Cortex of kidney (tissue), 1 donor: ENCODE measurements around the gene SPATA3.
"Not testable (repeated sequence)": the region's sequence is repeated elsewhere in the genome, so short reads cannot be mapped to it uniquely, and the experiment has no call there.

Experiments used
- DNase-seq: peaks from one replicate; lab custom pipeline; 2025; lab: John Stamatoyannopoulos, UW

Gene SPATA3

GRCh38 chr2:230998882-230999281, 3.0 kb downstream of the SPATA3 start:
- no peak for DNase-seq

- no peak for DNase-seq
Observed at GRCh38 chr2:230999477-230999876, 3.6 kb downstream of the SPATA3 start.

DNA sequence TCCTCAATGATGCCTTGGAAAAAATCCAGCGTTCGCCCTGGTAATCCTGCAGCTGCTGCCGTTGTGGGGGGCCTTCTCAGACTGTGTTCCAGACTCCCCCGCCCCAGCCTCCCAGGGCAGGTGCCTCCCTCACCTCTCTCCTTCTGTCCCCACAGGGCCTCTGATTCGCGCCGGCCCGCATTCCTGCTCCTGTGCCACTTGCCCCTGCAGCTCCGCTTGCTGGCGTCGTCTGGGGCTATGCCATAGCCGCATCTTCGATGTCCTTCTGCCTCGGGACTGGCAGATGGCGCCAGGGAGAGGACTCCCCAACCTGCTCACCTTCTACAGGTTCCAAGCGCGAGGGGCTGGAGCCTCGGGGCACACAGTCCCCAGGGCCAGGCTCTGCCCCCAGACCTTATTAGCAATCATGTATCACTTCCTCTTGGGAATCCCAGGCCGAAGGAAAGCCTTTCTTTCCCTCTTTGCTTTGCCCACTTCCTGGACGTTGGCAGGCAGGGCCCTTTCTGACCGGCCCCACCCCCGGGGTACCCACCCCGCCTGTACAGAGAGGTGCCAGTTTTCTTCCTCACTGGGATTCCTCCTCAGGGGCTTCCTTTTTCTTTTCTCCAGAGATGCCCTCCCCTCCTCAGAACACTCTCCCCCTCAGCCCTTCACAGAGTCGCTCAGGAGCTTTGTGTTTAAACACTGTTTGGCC, 4.4 kb downstream of the SPATA3 start:
- DNase-seq: no peak

DNA sequence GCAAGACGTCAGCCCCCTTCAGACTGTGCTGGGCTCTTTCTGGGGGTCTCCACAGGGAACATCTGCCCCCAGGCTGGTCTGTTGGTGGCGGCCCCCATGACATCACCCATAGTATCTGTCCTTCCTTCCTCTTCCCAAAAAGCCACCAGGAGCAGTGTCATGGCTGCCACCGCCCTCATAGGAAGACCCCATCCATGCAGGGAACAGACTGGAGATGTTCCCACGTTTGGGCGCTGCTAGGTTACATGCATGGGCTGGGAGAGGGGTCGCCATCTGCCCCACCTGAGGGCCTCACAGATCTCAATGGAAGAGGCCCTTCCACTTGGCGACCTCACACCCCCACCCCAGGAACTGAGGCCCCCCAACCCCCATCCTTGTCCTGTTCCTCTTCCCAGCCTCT, 5.1 kb downstream of the SPATA3 start:
- no peak for DNase-seq

DNA sequence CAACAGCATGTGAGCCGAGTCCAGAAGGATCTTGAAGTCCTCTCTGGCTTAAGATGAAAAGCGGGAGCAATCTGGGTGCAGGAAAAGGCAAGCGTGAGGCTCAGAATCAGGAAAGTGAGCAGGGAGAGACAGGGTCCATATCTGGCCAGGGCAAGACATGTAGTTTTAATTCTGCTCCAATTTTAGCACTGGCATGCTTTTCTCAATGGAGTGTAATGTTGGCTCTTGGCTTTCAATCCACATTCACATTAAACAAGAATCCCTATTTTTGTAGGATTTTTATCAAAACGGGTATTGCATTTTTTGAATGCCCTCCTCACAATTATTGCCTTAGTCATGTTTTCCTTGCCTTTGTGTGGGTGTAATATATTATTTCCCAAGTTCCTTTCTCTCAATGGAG, 6.0 kb downstream of the SPATA3 start:
- DNase-seq: no peak

DNA sequence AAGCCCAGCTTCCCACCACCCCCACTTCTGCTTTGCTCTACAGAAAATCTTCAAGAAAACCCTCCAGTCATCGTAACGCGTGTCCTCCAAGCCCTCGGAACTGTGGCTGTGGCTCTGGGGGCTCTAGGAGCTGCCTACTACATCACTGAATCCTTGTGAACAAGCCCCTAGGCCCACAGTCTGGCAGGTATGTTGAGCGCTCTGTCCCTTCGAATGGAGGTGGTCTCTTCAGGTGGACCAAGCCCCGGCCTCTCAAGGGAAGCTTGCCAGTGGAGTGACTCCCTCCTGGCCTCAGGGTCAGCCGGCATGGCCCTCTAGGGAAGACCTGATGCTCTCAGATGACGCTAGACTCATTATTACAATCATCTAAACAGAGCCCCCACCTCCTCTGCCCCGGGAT, 6.7 kb downstream of the SPATA3 start:
- no peak for DNase-seq

- DNase-seq: no peak
Observed at GRCh38 chr2:231003186-231003585, 7.3 kb downstream of the SPATA3 start.

- not testable (repeated sequence) for DNase-seq
Observed at GRCh38 chr2:231004930-231005329, 9.0 kb downstream of the SPATA3 start.

DNA sequence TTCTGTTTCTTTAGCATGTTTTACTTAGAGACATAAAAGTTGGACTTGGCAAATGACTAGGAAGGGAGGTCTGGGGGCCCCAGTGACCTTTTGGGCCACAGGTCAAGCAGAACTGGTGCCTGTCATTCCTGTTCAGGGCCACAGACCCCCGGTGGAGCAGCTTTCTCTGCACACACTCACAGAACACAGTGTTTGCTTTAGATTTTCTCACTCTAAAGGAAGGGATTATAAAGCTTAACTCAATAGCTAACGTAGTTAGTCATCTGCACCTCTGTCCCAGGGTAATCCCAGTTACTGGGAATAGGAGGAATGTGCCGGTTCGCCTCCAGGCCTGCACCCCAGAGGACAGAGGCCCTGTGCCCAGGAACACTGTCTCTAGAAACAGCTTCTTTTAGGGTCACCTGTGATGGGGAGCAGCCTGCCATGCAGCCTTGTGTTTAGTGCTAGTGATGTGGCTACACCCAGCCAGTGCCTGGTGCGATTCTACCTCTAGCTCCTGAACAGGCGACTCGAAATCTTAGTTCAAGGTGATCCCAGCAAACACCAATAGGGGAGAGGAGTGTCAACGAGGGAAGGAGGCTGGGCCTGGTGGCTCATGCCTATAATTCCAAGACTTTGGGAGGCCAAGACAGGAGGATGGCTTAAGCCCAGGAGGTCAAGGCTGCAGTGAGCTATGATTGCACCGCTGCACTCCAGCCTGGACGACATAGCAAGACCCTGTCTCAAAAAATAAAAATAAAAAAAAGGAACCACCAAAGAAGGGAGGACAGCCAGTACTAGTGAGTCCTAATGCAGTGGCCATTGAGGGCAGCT, 11.6 kb downstream of the SPATA3 start:
- DNase-seq: no peak

GRCh38 chr2:231008131-231008530, 12.2 kb downstream of the SPATA3 start:
- DNase-seq: no peak

DNA sequence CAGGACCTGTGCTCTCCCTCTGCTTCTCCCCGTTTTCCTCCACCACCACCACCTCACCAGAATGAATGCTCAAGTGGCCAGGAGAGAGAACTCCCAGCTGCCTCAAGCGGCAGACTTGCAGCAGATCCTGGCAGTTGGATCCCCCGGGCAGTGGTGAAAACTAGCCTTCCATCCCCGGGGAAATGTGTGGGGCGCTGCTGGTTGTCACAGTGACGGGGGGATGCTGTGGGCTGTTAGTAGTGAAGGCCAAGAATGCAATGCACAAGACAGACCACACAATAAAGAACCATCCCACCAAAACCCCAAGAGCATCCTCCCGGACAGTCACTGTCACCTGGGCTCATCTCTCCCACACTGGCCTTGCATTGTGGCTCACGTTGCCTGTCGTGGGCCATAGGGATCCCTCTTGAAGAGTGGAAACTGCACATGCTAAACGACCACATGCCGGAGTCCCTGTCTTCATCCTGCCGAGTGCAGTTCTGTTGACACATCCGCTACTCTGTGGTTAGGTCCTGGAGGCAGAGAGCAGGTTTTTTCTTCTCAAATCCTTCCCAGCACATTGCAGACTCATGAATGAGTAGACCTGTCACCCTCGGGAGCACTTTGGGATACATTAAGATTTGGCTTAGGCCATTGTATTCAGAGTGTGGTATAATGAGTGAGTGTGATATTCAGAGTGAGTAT, 13.5 kb downstream of the SPATA3 start:
- no peak for DNase-seq

DNA sequence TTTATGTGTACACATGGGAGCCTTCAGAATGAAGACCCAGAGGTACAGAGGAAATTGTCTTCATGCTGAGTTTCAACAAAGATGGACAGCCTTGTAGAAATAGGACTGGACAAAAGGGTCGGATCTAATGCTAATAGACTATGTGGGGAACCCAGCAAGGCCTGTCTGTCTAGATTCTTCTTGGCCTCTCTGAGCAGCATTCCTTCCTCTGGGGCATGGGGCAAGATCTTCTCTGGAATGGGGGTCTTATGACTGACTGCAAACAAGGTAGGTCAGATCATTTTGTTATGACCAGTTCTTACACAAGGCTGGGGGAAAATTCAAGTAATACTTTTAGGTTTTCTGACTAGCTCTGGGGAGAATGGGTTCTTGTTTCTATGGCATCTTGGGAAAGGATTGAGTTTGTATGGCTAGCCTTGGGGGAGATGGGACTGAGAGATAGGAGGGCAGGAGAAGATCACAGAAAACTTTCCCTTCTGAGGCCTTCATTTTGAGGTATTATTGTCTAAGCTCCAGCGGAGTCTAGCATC, 14.3 kb downstream of the SPATA3 start:
- no peak for DNase-seq

- DNase-seq: no peak
Observed at GRCh38 chr2:231011526-231011925, 15.6 kb downstream of the SPATA3 start.

GRCh38 chr2:231012463-231012862, 16.5 kb downstream of the SPATA3 start:
- no peak for DNase-seq

DNA sequence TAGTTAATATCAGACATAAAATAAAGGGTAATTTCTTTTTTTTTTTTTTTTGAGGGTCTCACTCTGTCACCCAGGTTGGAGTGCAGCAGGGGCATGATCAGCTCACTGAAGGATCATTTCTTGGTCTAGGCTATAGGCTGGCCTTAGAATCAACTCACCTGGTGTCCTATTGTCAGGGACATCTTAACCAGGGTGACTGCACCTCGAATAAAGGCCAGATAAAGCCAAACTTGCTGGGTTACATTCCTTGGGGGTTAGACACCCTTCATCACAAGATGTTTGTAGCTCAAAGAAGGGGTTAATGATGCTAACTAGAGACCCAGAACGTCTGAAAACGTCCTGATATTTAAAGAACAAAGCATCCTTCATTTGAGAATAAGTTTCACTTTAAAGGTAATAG, 17.9 kb downstream of the SPATA3 start:
- DNase-seq: no peak

DNA sequence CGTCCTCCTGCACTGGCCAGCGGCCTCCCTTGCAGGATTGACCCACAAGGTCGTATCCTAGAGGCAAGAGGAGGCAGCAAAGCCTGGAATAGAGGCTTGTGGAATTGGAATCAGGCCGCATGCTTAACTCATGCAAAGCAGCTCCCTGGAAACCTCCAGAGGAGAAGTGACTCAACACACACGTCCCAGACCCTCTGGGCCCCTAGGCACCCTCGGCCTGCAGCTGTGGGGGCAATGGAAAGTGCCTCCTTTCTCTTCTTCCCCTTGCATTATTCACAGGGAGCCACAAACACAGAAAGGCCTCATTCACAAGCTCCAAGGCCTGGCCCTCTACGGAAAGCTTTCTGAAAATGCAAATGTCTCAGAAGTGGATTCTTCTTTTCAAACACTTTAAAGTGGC, 19.6 kb downstream of the SPATA3 start:
- no peak for DNase-seq

GRCh38 chr2:231015926-231016325, 20.0 kb downstream of the SPATA3 start:
- DNase-seq: no peak

DNA sequence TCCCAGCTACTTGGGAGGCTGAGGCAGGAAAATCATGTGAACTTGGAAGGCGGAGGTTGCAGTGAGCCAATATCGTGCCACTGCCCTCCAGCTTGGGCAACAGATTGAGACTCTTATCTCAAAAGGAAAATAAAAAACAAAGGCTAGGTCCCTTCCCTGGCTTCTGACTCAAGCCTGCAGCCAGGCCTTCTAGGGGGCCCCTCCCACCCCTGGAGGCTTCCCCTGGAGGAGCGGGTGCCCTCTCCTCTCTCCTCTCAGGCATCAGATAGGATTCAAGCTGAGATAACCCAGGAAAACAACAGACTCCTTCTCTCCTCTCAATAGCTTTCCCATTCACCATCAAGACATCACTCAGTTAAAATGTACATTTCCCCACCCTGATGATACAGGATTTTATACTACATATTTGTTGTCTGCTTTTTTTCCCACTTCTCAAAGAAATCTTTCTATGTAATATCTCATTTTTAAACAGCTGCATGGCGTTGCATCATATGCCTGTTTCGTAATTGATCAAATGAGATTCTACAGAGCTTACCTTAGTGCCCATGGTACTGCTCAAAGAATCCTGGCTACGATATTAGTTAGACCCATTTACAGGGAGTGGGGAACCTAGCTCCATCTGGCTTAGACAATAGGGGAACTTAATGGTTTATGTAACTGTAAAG, 20.8 kb downstream of the SPATA3 start:
- no peak for DNase-seq

DNA sequence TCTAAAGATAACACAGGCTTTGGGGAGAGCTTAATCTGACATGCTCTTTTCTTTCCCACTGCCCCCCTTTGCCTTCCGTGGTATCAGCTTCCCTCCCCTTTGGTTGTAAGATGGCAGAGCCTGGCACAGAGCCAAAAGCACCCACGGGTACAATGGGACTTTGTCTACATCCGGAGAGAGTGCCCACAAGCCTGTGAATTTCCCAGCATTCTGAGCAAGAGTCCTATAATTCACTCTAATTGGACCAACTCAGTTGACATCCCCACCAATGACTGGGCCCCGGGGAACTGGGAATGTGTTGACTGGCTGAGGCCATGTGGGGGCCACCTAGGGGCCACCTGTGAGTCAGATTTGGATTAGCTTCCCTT, 21.3 kb downstream of the SPATA3 start:
- DNase-seq: no peak

DNA sequence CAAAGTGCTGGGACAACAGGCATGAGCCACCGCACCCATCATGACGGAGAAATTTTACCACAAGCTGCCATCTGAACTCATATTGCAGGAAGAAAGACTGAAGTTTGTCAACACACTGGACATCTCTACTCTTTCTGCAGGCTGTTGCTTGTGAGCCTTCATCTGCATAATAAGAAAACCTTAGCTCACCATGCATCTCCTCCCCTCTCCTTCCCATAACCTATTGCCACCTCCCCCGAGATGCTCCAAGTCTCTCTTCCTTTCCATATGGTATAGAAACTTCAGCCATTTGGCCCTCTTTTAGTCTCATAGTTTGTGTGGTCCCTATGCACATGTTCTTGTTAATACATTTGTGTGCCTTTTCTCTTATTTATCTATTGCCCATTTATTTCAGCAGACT, 22.3 kb downstream of the SPATA3 start:
- no peak for DNase-seq

- not testable (repeated sequence) for DNase-seq
Observed at GRCh38 chr2:231025059-231025458, 29.1 kb downstream of the SPATA3 start.

DNA sequence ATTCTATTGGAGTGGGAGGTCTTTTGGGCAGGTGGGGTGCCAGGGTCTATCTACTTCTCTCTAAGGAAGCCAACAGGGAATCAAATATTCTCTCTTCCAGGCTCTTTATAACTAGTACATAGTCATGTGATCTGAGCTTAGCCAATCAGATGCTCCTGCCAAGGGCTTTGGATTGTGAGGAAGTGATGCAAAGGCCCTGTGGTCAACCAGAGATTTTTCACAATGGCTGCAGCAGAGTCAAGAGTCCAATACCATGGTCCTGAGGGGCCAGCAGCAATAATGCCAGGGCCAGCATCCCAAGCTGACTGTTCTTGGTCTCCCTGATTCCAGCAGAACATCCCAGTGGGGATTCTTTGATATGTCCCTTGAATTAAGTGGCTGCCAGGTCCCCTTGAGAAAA, 33.0 kb downstream of the SPATA3 start:
- no peak for DNase-seq
